NK-92 (cell line): ENCODE data around the gene NELL1.

Experiments
- DNase-seq: peaks from one replicate; lab custom pipeline; 2025; ENCODE audit not compliant: unreplicated experiment; lab: John Stamatoyannopoulos, UW

The NELL1 gene

DNA sequence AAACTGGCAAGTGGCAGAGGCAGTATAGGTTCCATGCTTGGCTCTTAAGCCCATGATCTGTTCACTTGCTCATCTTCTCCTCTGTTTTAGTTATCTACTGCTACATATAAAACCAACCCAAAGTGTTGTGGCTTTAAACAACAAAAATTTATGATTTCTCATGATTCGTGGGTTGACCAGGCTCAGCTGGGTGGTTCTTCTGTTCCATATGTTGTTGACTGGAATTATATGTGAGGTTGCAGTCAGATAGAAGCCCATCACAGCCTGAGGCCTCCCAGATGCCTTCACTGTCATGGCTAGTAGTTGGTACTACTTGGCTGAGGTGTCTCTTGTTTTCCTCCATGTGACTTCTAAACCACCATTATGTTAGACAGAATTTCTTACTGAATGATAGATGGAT is 632.6 kb downstream of the NELL1 start:
- no peak for DNase-seq

DNA sequence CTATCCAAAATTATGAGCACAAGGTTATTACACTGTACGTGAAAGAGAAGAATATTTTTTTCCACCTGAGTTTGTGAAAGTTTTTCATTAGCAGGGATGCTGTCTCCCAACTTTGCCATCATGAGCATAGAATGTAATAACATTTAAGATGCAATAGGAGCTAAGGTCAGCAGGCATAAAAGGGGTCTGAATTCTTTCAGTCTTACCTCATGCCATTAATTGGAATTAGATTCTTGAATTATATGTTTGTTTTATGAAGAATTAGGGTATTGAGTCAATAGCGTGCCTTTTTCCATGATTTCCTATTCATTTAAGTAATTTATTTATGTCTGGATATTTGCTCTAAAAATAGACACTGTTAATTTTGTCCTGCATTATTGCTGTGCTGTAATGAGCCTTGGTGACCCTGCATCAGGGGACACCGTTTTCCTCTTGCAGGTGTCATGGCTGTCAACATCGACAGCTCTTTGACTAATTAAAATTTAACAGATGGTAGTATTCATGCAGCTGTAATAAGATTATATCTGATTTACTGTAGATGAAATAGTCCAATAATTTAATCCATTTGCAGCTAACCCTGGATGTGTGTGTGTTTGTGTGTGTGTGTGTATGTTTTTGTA is 637.5 kb downstream of the NELL1 start:
- DNase-seq = no peak

DNA sequence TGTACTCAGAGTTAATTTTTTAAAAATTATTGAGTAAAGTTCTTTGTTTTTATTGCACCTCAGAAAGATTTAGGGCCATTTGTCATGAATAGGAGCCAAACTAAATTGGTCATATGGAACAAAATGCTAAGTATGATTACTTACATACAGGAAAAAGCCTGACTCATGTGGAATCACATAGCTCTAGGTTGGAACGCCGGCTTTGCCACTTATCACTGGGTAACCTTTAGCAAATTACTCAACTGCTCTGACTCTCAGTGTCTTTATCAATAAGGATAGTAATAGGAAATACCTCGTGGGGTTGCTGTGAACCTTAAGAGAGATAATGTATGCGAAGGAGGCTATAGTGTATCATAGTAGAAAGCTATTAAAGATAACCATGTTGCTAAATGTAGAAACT is 638.5 kb downstream of the NELL1 start:
- no peak for DNase-seq

DNA sequence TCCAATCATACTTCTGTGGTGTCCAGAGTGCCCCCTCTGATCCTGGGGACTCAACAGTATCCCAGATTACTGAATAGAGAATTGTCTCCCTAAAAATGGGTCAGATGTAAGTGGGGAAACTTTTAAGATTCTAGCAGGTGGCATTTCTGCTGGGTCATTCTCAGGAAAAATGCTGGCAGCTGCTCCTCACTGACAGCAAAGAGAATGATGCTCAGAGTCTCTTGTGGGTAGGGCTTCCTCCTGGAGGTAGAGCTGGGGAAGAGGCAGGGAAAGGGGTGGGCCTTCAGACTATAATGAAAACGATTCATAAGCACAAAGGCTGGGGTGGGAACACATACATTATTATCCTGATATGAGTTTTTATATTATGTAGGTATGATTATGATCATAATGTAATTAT is 647.2 kb downstream of the NELL1 start:
- DNase-seq = no peak

DNA sequence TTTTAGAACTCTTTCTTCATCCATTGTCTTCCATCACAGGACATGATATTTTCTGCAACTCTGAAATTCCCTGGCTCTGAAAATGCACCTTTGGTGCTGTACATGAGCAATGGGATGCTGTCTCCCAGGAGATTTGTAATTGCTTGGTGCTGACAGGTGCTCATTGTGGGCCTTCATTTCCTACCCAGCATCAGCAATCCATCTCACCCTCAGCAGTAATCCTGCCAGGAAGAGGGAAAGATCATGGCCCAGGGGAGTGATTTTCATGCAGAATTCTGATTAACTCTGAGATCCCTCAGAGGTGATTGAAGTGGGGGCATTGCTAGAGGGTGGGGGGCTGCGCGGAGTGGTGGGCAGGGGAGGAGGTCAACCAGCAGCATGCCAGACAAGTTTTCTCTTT is 651.7 kb downstream of the NELL1 start:
- no peak for DNase-seq

DNA sequence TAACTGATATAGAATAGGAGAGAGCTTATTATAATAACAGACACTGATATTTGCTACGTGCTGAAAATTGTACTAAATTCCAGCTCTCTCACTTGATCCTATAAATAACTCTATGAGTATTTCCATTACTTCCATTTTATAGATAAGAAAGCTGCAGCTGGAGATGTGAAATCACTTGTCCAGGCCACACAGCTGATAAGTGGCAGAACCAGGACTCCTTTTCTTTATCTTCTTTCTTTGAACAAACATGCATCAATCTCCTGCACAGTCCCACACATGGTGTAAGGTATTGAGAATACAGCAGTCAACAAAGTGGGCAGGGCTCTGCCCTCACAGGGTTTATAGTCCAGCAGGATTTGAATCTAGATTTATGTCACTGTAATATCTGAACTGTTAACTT is 652.1 kb downstream of the NELL1 start:
- DNase-seq = no peak

DNA sequence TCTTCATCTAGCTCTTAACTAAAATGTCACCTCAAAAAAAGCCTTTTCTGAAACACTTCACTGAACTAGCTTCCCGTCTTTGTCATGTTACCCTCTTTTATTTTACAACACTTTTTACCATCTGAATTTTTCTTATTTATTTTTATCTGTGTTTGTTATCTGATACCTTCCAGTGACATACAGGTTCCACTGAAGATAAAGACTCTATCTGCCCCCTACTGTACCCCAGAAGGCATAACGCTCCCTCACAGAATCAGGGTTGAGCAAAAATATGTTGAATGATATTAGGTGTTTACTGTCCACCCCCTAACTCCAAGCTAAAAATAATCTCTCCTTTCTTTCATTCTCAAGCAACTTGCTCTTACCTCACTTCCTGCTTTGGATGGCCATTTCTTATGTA is 654.2 kb downstream of the NELL1 start:
- DNase-seq = no peak

DNA sequence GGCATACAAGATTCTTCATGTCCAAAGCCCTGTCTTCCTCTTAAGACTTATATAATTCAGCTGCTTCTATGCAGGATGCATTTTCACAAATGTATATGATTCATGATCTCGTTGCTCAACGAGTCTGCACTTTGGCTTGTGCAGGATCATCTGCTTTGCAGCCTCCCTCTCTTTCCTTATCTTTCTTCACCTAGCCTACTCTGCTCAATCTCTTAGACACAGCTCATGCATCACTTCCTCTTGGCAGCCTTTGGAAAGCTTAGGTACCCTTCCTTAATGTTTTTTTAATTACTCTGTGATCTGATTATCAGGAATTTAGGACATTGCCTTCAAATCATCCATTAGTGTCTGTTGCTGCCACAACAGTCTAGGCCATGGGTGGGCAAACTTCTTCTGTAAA is 673.8 kb downstream of the NELL1 start:
- no peak for DNase-seq

DNA sequence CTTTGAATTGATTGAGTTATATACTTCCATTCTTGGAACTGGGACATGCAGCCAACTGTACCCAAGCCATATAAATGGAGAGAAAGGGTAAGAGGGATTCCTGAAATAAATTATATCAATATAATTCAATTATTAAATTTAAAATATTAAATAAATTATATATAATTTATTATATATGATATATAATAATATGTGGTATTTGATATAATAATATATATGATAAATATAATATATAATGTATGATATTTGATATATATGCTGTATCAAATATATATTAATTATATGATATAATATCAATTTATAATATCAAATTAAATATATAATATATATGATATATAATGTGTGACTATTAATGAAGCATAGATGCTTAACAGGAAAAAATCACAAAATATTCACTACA is 677.0 kb downstream of the NELL1 start:
- no peak for DNase-seq

DNA sequence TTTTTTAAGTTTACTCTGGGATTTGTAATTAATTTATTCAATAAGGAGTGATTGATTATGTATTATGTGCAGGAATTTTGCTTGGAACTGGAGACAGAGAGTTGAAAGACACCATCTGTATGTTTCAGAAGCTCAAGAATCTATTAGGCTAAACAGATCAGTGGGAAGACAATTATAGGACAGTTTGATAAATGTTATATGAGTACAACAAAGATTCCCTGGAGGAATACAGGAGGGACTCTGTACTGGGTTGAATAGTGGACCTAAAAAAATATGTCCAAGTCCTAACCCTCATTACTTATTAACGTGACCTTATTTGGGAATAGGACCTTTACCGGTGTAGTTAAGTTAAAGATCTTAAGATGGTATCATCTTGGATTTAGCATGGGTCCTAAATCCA is 681.2 kb downstream of the NELL1 start:
- DNase-seq = no peak

DNA sequence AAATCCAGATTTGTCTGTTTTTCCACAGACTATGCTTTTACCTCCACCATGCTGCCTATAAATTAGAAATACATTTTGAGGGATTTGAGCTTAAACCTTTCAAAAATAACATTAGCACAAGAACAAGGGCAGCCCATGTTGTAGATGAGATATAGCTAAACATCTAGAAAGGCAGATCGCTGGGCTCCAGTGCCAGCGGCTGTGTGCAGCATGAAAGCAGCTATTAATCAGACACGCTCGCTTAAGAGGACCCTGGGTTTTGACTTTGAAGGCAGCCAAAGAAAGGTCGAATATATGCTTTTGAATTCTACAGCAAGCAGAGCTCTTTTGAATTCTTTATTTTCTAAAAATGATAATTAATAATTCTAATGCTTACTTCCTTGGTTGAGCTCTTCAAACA is 684.0 kb downstream of the NELL1 start:
- DNase-seq = no peak

DNA sequence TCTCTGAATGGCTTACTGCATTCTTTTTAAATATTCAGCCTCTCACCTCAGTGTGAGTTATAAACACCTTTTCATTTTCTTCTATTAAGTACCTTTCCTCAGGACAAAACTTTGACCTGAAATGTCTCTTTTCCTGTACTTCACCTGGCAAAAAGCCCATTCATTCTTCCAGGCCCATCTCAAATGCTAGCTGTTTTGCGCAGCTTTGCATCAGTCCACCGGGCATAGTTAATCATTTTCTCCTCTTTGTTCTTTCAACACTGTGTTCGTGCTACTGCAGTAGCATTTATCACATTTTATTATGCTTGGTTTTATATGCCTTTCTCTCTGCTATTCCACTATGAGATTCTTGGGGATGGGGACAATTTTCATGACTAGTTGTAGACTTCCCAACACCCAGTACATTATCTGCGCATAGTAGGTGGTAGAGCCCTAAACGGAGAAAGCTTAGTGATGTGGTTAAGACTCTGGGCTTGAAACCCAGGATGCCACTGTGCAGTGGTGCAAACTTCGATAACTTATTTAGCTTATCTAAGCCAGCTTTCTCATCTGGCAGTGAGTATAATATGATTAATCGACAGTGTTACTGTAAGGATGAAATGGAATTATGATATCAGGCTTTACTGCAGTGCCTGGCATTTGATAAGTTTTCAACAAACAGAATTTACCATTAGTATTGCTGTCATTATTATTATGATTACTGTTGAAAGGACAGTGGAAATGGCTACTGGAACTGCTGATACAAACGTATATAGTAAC is 695.7 kb downstream of the NELL1 start:
- DNase-seq = no peak

DNA sequence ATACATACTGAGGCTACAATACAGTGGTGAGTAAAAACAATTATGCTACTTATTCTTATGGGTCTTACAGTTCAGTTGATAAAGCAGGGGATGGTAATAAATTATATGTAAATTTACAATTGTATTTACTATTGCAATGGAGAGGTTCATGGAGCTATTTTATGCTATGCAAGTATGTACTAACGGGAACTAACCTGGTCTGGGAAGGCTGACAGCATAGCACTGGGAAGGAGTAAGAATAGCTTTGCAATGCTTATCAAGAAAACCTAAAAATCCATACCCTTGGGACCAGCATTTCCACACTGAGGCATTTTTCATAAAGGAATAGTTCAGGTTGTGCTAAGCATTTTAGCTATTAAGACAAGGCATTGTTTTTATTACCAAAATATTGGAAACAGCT is 700.6 kb downstream of the NELL1 start:
- DNase-seq = no peak

DNA sequence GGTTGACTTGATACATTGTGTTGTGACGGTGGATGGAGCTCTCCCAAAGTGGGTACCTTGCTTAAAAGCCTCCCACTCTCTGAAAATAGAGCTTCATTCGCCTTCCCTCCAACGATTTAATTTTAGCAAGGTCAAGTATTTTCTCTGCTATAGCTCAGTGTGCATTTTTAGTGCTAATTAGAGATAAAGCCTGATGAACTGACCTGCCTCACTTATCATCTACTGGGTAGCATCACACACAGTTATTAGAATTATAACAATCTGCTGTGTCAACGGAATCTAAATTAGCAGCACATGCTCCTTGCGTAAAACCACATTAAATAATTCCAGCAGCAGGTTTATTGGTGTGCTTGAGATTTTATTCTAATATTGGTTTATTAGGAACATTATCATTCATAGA is 701.7 kb downstream of the NELL1 start:
- no peak for DNase-seq

DNA sequence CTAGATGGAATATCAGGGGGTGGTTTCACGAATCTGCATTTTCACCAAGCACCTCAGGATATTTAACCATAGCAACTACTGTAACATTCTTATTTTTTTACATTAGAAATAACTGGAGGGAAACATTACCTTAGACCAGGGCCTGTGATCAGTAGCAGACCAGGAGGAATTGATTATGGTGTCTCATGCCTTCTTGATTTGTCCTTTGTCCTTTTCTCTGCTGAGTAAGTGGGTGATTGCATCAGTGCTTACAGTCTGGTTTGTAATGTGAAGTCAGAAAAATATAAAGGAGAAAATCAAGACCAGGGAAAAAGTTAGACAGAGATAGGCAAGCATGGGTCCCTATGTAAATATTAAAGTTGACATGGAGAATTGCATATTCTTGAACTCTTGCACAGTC is 703.3 kb downstream of the NELL1 start:
- no peak for DNase-seq

DNA sequence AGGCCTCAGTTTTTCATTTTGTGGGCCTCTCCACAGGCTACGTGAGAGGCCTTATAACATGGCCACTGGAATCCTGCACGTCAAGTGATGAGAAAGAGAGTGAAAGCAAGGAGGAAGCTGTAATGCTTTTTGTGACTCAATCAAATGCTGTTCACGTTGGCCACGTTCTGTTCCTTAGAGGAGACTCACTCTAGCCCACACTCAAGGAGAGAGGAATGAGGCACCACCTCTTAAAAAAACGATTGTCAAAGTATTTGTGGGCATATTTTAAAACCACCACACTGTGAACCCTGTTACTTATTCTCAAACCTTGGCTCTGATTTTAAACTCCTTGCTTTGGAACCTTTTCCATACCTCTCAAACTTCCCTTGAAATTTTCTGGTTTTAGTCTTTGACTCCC is 705.0 kb downstream of the NELL1 start:
- DNase-seq = no peak

DNA sequence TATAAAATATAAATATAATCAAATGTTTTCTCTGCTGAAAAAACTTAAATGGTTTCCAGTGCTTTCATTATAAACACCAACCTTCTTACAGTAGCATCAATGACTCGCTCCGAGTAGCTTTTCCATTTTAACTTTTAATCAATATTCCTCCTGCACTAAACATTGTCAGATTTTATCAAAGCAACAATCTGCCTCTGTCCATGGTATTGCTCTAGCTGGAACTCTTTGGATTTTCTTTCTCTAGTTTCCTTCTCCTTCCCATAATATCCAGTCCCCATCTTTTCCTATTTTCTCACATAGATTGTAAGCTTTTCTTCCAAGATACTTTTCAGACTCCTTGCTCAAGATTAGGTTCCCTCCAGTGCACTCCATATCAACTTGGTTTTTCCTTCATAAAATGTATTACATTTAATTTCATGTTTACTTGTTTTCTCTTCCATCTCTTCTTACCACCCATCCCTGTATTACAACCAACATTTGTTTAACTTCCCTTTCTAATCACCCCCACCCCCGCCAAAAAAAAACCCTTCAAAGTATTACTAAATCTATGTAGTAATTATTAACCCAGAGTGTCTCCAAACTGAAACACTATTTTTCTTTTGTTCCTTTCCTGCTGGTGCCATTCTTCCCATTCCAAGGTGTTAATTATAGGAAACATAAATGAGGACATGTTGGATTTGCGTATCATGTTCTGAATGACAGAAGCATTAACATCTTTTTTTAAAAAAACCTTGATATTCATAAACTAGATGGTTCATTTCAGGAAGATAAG is 716.5 kb downstream of the NELL1 start:
- DNase-seq = no peak

DNA sequence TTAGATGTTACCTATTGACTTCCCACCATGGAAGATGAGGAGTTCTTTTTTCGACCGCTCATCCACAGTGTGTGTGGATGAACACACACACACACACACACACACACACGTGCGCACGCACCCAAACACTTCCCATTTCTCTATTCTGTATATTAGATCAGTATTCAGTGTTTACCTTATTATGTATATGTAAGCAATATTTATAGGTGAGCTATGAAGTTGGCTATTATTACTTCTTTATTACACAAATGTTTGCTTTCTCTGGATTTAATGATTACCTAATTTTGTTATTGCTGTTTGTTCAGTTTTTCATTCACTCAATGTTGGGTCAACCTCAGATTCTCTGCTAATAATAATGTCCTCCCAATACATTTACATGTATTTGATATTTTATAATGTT is 721.0 kb downstream of the NELL1 start:
- DNase-seq = no peak

DNA sequence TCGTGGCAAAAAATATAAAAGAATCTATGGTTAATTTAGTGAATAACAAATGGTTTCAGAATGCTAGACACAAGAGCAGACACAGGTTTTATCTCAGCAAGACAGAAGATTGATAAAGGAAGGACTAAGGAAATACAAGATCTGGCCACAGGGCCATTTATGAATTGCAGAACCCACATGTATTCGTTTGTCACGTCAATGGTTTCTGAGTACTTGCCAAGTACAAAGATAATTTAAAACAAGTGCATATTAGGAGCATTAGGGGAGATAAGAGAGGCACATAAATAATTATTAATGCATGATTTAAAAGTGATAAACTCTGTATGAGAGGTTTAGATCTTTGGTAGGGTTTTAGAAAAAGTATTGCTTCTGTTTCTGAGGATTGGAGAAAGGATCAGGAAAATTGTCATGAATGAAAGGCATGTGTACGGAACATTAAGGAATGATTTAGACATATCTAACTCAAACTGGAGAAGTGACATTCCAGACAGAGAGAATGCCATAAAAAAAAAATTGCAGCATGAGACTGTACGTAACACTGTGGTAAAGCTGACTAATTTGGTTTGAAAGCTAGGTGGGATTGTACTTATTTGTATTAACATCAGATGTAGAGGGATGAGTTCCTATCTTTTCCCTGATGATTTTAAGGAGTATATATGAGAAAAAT is 727.1 kb downstream of the NELL1 start:
- DNase-seq = no peak

DNA sequence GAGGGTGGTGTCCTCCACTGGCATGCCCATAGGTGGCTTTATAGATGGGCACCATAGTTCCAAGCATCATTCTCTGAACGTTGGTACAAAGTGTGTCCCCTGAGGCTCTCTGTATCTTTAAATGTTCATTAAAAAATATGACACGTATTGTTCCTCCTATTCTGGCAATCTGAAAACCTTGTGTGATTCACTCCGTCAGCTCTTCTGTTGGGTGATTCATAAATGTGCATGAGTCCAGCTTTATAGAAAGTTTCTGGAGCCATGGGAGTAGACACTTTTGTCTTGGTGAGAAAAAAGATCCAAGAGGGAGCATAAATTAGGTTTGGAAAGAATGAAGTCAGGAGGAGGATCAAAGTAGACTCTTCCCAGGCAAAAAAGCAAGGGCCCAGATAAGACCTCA is 728.8 kb downstream of the NELL1 start:
- no peak for DNase-seq

DNA sequence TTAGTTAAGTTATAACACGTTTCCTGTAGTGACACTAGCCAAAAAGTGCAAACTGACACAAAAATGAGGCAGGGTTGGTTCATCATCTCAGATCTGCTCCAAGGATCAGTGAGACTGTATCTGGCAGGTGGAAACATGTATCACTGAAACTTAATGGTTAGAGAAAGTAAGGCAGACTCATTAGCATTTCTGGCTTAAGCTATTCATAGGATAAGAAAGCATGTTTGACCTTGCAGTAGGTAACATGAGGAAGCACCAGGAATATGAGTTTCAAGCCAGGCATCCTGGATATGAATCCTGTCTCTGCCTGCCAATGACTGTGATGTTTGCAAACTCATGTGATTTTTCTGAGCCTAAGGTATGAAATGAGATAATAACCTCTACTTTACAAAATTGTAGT is 732.1 kb downstream of the NELL1 start:
- no peak for DNase-seq

DNA sequence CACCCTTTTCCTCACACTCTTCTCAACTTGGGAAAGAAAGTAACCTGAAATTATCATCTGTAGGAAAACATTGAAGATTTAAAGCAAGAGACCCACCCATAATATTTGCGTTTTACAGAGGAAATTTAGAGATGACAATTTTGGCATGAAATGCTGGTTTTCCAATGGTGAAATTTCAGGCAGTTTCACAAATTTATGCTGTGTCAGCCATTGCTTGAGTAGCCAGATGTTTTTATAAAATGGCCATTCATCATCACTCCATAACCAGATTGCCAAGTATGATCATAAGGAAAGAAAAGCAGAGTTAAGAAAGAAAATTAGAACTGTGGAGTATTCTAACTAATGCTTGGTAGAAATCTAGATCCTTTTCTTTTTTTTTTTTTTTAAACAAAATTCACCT is 732.9 kb downstream of the NELL1 start:
- no peak for DNase-seq
